Measurements from ENCODE around the gene L2HGDH. TPM values are rescaled to one million over a fixed set of nuclear protein-coding genes. Genes with fewer than 3 reads are reported as not detected.
A peak's percentile ranks its signal among the peaks of the same experiment; 100 is the strongest.

L2HGDH gene
- total RNA-seq, 1 donor from 2014 or later: 4.6 TPM

DNA sequence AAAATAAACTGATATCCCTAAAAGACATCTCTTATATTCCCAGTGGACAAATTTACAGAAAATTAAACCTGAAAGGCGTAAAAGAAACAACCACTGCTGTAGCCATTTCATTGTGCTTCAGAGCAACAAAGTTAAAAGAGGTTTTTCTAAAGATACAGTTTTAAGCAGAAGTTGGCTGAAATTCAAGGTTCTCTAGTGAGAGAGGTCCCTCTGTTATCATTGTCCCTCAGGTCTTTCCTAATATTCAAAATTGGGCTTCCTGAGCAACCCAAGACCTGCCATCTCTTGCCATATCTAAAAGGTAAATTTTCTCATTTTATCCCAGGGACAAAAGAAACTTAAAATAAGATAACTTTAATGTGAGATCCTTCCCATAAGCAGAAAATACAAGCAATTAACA lies 69.9 kb downstream of the L2HGDH start:
- intact Hi-C loops (cut with DNase I): no loop called here
- ATAC-seq (no peak), DNase-seq (ENCODE audit: low spot score) (no peak)

DNA sequence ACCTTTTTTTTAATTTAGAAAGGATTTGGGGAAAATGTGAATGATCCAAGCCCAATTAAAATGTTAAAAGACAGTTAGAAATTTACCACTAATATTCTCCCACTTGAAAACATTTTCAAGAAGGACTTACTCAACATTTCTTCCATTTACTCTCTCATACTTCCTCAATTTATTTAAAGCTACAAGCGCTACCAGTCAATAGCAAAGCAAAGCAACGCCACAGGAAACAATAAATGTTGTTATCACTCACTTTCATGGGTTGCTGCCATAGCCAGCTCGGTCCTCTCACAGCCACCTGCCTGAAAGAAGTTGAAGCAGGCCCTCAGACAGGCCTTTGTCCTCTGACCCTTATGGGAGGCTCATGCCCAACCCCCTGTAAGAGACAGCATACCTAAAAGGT lies 74.6 kb downstream of the L2HGDH start:
- ATAC-seq: no peak
- DNase-seq (ENCODE audit: low spot score): no peak
- intact Hi-C loops (cut with DNase I): no loop called here

GRCh38 chr14:50233951-50234250 lies 78.1 kb downstream of the L2HGDH start:
- intact Hi-C loops (cut with DNase I): no loop called here
- DNase-seq (ENCODE audit: low spot score) (no peak), ATAC-seq (no peak)

DNA sequence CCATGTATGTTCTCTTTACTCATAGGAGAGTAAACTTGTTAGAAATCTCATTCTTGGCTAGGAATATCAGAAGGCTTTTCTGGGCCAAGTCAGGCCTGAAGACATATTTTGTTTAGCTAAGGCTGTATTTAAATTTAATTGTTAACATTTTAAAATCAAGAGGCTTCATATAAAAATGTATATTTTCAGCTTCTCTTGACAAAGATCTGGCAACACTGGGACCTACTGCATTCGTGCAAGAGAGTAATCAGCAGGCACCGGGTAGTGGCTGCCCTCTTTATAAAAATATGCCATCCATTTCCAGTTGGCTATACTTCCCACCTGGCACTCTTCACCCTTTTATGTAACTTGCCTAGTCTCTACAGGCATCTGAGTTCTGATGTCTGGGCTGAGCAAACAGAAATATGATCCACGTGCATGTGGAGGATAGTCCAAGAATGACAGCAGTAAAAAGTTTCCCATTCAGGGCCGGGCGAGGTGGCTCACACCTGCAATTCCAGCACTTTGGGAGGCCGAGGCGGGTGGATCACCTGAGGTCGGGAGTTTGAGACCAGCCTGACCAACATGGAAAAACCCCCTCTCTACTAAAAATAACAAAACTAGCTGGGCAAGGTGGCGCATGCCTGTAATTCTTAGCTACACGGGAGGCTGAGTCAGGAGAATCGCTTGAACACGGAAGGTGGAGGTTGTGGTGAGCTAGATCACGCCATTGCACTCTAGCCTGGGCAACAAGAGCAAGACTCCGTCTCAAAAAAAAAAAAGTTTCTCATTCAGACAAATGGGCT lies 78.7 kb downstream of the L2HGDH start:
- no peak for ATAC-seq
- intact Hi-C loops (cut with DNase I): no loop called here

GRCh38 chr14:50232276-50232642 lies 79.8 kb downstream of the L2HGDH start:
- intact Hi-C loops (cut with DNase I): no loop called here
- DNase-seq (ENCODE audit: low spot score): no peak
- ATAC-seq: peak; percentile 19

More for the DNA sequence above, 78.7 kb downstream of the L2HGDH start:
- no peak for DNase-seq (ENCODE audit: low spot score)

GRCh38 chr14:50231475-50232275 lies 80.4 kb downstream of the L2HGDH start, which contains the start of gene SOS2:
SOS2 (minus strand) TSS chr14:50231578; CDS start chr14:50231283, 295 bp downstream.
- ATAC-seq (peak; percentile 95), DNase-seq (ENCODE audit: low spot score) (peak; percentile 90)
- intact Hi-C loops (cut with DNase I): no loop called here

DNA sequence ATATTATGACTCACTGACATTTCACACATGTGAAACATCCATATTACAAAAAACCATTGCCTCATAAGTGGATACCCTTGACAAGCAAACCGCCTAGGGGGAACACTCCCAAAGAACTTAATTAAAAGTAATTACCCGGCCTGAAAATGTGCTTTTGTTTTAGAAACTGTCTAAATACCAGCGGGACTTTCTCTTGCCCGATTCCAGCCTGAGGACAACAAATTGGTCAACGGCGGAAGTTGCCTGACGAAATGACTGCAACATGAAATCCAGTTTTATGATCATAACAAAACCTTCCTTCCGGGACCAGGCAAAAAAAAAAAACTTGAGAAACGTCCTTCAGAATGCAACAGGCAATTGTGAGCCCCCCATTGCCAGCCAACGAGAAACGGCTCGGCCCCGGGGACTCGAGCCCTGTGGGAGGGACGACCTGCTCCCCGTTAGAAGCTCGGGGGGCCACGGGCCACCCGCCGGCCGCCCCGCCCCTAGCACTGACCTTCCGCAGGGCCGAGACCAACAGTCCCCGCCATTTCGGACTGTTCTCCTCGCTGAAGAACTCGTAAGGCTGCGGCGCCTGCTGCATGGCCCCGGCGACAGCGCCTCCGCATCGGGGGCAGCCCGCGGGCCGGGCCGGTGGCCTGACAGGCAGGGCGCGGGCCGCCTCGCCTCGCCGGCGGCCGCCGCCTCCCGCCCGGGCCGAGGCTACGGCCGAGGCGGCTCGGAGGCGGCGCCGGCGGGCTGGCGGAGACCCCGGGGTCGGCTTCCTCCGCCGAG lies 81.1 kb downstream of the L2HGDH start:
- DNase-seq (ENCODE audit: low spot score): peak; percentile 79
- ATAC-seq: peak; percentile 64
- intact Hi-C loops (cut with DNase I): no loop called here

- ATAC-seq: no peak
- intact Hi-C loops (cut with DNase I): no loop called here
Observed at GRCh38 chr14:50230401-50230700, 81.7 kb downstream of the L2HGDH start.

GRCh38 chr14:50229681-50230080 lies 82.3 kb downstream of the L2HGDH start:
- ATAC-seq: no peak
- intact Hi-C loops (cut with DNase I): no loop called here

More at GRCh38 chr14:50230401-50230700, 81.7 kb downstream of the L2HGDH start:
- no peak for DNase-seq (ENCODE audit: low spot score)

GRCh38 chr14:50228313-50228712 lies 83.7 kb downstream of the L2HGDH start:
- ATAC-seq (no peak), DNase-seq (ENCODE audit: low spot score) (no peak)
- intact Hi-C loops (cut with DNase I): no loop called here

More at GRCh38 chr14:50229681-50230080, 82.3 kb downstream of the L2HGDH start:
- no peak for DNase-seq (ENCODE audit: low spot score)

- DNase-seq (ENCODE audit: low spot score) (no peak), ATAC-seq (no peak)
- intact Hi-C loops (cut with DNase I): no loop called here
Observed at GRCh38 chr14:50225974-50226297, 86.1 kb downstream of the L2HGDH start.

DNA sequence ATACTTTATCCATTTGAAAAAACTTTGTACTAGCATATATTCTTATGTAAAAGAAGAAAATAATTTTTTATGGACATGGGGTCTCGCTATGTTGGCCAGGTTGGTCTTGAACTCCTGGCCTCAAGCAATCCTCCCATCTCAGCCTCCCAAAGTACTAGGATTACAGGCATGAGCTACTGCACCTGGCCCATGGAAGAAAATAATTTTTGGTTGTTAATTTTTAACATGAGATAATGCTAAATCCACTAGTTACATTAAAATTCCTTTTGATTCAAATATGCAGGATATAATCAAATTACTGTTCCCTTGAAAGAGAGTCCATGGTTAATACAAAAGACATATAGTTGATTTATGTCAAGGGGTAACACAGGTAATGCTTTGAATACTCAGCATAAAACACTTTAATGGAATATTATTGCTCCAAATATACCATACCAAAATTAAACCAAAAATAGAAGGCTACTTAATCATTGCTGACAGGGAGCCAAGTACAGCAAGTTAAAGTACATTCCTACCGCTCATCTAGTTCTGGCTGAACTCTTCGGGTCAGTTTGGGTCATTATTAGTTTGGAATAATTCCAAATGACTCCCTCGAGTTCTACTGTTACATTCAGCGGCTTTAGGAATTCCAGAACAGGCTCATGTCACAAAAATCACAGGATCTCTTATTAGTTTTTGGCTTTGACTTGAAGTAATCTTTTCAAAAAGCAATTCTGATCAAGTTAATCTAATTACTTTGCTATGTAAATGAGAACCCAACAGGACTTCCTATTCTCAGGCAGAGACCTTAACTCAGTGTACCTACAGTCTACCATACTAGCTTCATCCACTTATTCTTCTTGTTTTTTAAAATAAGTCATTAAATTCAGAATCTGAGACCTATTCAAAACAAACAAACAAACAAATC lies 86.7 kb downstream of the L2HGDH start:
- DNase-seq (ENCODE audit: low spot score): no peak
- intact Hi-C loops (cut with DNase I): no loop called here
- peak; percentile 86 for ATAC-seq

DNA sequence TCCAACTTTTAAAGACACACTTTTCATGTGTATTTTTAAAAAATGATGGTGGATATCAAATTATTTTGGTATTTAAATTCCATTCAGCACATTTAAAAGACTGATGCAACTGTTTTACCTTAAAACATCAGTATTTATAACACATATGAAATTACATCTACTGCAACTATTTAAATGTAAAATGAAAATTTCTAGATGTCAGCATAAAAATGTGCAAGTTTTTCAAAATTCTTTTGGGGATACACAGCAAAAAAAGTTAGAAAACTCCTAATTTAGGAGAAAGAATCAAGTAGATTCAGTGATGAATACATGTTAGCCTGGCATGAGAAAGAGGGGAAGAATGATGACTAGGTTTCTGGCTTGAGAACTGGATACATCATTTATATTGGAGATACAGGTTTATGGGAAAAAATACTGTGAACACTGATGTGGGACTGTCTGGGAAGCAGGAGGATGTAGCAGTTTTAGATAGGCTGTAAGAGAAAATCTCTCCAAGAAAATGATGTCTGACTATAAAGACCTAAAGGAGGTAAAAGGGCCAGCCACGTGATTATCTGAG lies 89.9 kb downstream of the L2HGDH start:
- intact Hi-C loops (cut with DNase I): no loop called here
- ATAC-seq (no peak), DNase-seq (ENCODE audit: low spot score) (no peak)

- ATAC-seq: no peak
- DNase-seq (ENCODE audit: low spot score): no peak
- intact Hi-C loops (cut with DNase I): no loop called here
Observed at GRCh38 chr14:50218501-50218900, 93.5 kb downstream of the L2HGDH start.

DNA sequence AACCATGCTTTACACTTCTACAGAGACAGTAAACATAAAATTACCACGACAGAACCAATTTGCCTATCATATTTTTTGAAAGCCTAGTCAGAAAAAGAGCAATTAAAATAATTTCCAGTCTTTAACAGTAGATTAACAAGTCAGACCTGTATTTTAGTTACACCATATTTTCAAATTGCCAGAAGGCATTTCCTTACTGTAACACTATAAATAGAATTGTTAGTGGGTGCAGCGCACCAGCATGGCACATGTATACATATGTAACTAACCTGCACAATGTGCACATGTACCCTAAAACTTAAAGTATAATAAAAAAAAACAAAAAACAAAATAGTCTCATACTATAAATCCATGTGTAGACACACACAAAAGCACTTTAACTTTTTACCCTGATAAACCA lies 96.6 kb downstream of the L2HGDH start:
- DNase-seq (ENCODE audit: low spot score) (no peak), ATAC-seq (no peak)
- intact Hi-C loops (cut with DNase I): no loop called here

GRCh38 chr14:50213795-50214194 lies 98.2 kb downstream of the L2HGDH start:
- intact Hi-C loops (cut with DNase I): no loop called here
- ATAC-seq: no peak
- DNase-seq (ENCODE audit: low spot score): no peak

DNA sequence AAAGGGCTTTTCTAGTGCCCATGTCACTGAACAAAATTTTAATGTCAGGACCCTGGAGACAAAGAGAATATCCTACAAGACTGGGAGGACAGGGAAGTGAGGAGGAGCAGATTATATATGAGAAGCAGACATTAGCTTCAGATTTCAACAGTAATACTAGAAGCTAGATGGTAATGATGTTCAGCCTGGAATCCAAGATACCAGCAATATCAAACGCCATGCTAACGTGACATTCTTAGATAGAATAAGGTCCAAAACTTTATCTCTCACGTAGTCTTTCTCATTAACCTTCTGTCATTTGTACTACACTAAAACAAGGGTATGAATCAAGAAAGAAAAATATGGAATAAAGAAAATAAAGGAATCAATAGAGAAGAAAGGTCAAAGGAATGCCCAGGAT lies 99.3 kb downstream of the L2HGDH start:
- intact Hi-C loops (cut with DNase I): no loop called here
- ATAC-seq (no peak), DNase-seq (ENCODE audit: low spot score) (no peak)

DNA sequence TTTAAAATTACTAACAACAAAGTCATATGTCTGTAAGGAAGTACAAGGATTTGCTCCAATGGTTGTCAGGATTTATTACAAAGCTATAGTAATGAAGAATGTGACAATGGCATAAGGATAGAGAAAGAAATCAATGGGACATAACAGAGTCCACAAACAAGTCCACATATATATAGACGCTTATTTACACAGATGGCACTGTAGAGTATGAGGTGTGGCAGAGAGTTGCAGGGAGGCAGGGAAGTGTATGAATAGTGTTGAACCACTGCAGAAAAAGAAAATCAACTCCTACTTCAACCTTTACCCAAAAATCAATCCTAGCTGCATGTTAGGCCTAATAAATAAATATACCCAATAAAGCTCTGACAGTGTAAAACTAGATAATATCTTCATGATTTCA lies 102.0 kb downstream of the L2HGDH start:
- no peak for ATAC-seq
- intact Hi-C loops (cut with DNase I): no loop called here

GRCh38 chr14:50198499-50198898 lies 113.5 kb downstream of the L2HGDH start:
- no peak for ATAC-seq
- intact Hi-C loops (cut with DNase I): no loop called here

More for the DNA sequence above, 102.0 kb downstream of the L2HGDH start:
- no peak for DNase-seq (ENCODE audit: low spot score)

More at GRCh38 chr14:50198499-50198898, 113.5 kb downstream of the L2HGDH start:
- no peak for DNase-seq (ENCODE audit: low spot score)
